Mucosa of gallbladder (tissue), 1 donor: ENCODE results near the gene TKFC. TPM values are rescaled to one million over a fixed set of nuclear protein-coding genes. Genes with fewer than 3 reads are reported as not detected.

Source experiments
- DNase-seq: peaks from one replicate; pipeline ENCODE4 v3.0.0-alpha.2; 2020; ENCODE audit warnings: low spot score
- total RNA-seq: library from RNA; stranded (reverse); gene quantifications from one replicate; pipeline ENCODE4 v1.2.1, GENCODE V29; 2021
- donor health status: DM: no; HTN: no; CAD: no.

Gene TKFC
- total RNA-seq, result 67.8 TPM

- peak; percentile 95 for DNase-seq
Measured at GRCh38 chr11:61332797-61333549, at the start of gene TKFC, which contains the start of gene DDB1. TKFC (plus strand) TSS chr11:61333228; CDS start chr11:61334729, 1,501 bp downstream. DDB1 (minus strand) TSS chr11:61333105; CDS start chr11:61332968, 137 bp downstream.

- DNase-seq, result no peak
Measured at GRCh38 chr11:61283613-61284012, 49.4 kb upstream of the TKFC start.

GRCh38 chr11:61287338-61287977 is 45.6 kb upstream of the TKFC start:
- DNase-seq, result no peak

- DNase-seq, result no peak
Measured at GRCh38 chr11:61290905-61291690, 41.9 kb upstream of the TKFC start.

GRCh38 chr11:61292356-61292755 is 40.7 kb upstream of the TKFC start:
- no peak for DNase-seq

GRCh38 chr11:61293867-61294716 is 38.9 kb upstream of the TKFC start:
- DNase-seq, result peak; percentile 24

GRCh38 chr11:61294717-61295595 is 38.1 kb upstream of the TKFC start, which contains the start of gene VWCE:
VWCE (minus strand) TSS chr11:61295316; CDS start chr11:61295037, 279 bp downstream.
- peak; percentile 38 for DNase-seq

GRCh38 chr11:61295596-61295926 is 37.5 kb upstream of the TKFC start:
- no peak for DNase-seq

GRCh38 chr11:61297341-61297740 is 35.7 kb upstream of the TKFC start:
- no peak for DNase-seq

GRCh38 chr11:61297746-61298145 is 35.3 kb upstream of the TKFC start:
- DNase-seq, result no peak

- DNase-seq, result no peak
Measured at GRCh38 chr11:61298663-61299244, 34.3 kb upstream of the TKFC start.

- DNase-seq, result no peak
Measured at GRCh38 chr11:61302550-61302949, 30.5 kb upstream of the TKFC start.

GRCh38 chr11:61303725-61304124 is 29.3 kb upstream of the TKFC start:
- DNase-seq, result no peak

- no peak for DNase-seq
Measured at GRCh38 chr11:61305417-61305816, 27.6 kb upstream of the TKFC start.

GRCh38 chr11:61306221-61306620 is 26.8 kb upstream of the TKFC start:
- no peak for DNase-seq

GRCh38 chr11:61307354-61307753 is 25.7 kb upstream of the TKFC start:
- no peak for DNase-seq

- no peak for DNase-seq
Measured at GRCh38 chr11:61309141-61309540, 23.9 kb upstream of the TKFC start.

GRCh38 chr11:61309739-61310138 is 23.3 kb upstream of the TKFC start:
- DNase-seq, result no peak

GRCh38 chr11:61310749-61311148 is 22.3 kb upstream of the TKFC start:
- DNase-seq, result no peak

- DNase-seq, result no peak
Measured at GRCh38 chr11:61315260-61315659, 17.8 kb upstream of the TKFC start.
